Fibroblast of skin of right quadriceps (primary cell): ENCODE results near the gene ZNF512B.
"Not testable (repeated sequence)": the region's sequence is repeated elsewhere in the genome, so short reads cannot be mapped to it uniquely, and the experiment has no call there.

Source experiments
- DNase-seq: peaks from one replicate; pipeline ENCODE4 v3.0.0-alpha.2; 2013

Gene ZNF512B

GRCh38 chr20:63978319-63979228 lies 8.8 kb upstream of the ZNF512B start:
- DNase-seq: no peak

GRCh38 chr20:63977739-63978276 lies 8.1 kb upstream of the ZNF512B start:
- peak; percentile 53 for DNase-seq

DNA sequence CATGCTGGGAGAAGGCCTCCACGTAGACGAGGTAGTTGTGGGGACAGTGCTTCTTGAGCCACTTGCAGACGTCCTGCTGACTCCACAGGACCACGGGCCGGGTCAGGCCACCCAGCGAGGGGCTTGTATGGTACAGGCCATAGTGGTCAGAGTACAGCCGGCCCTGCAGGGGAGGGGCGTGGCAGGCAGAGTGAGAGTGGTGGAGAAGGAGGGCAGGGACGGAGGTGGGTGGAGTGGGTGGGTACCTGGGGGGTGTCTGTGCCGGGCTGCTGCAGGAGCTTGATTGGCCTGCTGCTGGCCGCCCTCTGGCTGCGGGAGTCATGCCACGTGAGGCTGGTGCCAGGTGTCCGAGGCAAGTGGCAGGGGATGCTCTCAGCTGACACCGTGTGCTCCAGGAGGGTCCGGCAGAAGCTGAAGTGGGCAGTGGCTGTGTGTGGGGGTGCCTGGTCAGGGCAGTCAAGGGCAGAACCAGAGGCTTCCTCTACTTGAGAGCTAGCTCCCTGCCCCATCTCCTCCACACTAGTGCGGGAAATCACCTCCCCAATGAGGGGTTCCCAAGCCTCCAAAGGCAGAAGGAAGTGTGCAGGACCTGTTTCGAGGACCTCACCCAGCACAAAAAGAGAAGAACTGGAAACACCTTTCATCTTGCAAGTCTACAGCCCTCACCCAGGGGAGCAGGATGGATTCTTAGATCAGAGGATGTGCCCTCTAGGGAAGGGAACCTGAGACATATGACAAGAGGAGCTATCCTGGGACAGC lies 7.4 kb upstream of the ZNF512B start:
- DNase-seq: no peak

GRCh38 chr20:63976511-63976910 lies 6.8 kb upstream of the ZNF512B start:
- DNase-seq: not testable (repeated sequence)

GRCh38 chr20:63974402-63975200 lies 4.9 kb upstream of the ZNF512B start:
- no peak for DNase-seq

DNA sequence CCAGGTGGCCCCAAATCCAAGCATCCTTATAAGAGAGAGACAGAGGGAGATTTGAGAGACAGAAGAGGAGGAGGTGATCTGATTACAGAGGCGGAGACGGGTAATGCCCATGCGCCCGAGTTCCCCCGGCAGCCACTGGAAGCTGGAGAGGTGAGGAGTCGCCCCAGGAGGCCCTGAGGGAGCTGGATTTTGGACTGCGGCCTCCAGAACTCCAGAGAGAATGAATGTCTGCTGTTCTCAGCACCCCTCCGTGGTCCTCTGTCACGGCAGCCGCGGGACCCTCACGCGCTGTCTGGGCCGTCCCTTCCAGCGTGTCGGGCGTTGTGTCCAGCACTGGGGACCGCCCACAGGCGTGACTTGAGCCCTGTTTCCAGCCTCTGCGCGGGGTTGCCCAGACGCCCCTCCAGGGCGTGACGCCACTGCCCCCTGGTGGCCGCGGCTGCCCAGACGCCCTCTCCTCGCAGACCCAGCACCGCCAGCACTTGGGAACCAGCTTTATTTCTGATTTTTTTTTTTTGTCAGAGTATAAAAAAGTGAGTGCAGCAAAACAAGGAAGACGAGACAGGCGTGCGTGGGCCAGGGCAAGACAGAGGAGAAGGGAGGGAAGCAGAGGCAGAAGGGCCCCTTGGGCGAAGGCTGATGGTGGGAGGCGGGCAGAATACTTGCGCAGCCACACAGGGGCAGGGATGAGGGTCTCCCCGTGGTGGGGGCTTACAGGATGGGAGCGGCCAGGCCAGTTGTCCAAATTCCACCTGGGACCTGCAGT lies 4.1 kb upstream of the ZNF512B start:
- DNase-seq: peak; percentile 72

DNA sequence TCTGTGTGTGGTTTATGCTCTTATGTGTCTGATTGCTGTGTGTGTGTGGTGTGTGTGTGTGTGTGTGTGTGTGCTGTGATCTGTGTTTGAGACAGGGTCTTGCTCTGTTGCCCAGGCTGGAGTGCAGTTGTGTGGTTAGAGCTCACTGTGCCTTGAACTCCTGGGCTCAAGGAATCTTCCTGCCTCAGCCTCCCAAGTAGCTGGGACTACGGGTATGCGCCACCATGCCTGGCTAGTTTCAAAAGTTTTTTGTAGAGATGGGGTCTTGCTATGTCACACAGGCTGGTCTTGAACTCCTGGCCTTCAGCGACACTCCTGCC lies 3.4 kb upstream of the ZNF512B start:
- DNase-seq: no peak

DNA sequence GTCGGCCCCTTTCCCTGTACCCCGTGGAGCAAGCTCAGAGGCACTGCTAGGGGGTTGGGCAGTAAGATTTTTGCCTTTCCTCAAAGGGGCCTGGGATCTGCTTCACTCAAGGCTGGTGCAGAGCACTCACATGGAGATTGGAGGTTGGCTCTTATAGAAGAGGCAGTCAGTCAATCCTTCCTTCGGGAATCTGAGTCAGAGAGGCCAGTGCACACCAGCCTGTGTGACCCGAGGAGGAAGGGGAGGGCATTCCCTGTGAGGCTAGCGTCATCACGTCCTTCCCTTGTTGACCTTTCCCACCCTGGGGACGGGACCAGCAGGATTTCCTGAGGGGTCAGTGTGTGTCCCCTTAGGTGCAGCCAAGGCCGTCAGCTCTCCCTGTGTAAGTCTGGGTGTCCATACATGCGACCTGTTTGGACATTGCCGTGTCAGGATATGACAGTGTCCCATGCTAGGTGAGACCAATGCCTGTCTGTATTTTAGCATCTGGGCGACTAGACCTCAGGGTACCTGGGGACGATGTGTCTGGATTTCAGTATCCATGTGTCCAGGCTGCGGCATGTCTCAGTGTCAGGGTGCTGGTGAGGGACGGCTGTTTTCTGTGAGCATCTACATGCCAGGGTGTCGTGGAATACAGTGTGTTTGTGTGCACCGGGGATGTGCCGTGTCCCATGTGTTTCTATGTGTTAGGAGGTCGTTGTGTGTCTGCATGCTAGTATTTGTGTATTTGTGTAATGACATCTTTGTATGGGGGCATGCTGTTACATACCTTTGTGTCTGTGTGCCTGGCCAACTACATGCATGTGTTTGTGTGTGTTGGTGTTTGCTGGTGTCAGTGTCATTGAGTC lies 2.8 kb upstream of the ZNF512B start:
- DNase-seq: no peak

- not testable (repeated sequence) for DNase-seq
Measured at GRCh38 chr20:63971960-63972311, 2.2 kb upstream of the ZNF512B start.

DNA sequence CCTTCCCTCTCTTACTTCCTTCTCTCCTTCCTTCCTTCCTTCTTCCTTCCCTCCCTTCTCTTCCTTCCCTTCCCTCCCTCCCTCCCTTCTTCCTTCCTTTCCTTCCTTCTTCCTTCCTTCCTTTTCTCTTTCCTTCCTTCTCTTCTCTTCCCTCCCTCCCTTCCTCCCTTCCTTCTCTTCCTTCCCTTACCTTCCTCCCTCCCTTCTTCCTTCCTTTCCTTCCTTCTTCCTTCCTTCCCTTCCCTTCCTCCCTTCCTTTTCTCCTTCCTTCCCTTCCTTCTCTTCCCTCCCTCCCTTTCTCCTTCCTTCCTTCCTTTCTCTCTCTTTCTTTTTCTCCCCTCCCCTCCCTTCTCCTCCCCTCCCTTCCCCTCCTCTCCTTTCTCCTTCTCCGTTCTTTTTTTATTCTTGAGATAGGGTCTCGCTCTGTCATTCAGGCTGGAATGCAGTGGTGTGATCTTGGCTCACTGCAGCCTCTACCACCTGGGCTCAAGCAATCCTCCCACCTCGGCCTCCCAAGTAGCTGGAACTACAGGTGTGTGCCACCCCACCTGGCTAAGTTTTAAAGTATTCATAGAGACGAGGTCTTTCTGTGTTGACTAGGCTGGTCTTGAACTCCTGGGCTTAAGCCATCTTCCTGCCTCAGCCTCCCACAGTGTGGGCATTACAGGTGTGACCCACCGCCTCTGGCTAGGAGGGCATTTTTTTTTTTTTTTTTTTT lies 1.1 kb upstream of the ZNF512B start:
- DNase-seq: no peak

- no peak for DNase-seq
Measured at GRCh38 chr20:63968928-63969760, 586 bp downstream of the ZNF512B start.

- no peak for DNase-seq
Measured at GRCh38 chr20:63968136-63968927, 1.4 kb downstream of the ZNF512B start.

DNA sequence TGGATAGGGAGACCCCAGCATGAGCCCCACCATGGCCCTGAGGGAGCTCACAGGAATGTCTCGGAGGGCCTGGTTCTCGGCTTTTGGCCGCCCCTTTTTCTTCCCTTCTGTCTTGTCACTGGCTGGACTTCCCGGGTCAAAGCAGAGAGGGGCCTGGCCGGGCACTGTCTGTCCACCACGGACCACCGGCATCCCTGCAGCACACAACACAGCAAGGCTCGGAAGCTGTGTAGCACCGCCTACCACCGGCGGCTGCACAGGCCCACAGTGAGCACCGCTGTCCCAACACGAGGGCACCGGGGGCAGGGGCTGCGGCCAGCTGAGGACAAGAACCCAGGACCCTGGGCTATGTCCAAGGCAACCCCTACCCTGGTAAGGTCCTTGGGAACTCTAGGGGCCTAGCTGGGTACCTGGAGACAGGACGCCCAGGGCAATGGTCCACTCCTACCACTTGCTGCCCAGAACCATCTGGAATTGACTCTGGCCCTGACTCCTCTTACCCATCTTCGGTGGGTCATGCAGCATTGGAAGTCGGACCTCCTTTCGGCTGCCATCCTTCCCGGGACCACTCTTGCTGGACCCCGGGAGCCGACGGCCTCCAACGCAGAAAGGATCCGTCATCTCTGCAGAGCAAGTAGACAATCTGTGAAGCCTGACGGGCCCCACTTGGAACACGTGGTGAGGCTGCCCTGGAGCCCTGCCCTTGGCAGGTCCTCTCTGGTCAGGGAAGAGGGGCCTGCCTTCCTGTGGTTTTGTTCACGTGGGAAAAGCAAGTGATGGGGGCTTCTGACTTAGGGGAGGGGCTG lies 2.2 kb downstream of the ZNF512B start:
- no peak for DNase-seq

GRCh38 chr20:63966944-63967322 lies 2.8 kb downstream of the ZNF512B start:
- no peak for DNase-seq

DNA sequence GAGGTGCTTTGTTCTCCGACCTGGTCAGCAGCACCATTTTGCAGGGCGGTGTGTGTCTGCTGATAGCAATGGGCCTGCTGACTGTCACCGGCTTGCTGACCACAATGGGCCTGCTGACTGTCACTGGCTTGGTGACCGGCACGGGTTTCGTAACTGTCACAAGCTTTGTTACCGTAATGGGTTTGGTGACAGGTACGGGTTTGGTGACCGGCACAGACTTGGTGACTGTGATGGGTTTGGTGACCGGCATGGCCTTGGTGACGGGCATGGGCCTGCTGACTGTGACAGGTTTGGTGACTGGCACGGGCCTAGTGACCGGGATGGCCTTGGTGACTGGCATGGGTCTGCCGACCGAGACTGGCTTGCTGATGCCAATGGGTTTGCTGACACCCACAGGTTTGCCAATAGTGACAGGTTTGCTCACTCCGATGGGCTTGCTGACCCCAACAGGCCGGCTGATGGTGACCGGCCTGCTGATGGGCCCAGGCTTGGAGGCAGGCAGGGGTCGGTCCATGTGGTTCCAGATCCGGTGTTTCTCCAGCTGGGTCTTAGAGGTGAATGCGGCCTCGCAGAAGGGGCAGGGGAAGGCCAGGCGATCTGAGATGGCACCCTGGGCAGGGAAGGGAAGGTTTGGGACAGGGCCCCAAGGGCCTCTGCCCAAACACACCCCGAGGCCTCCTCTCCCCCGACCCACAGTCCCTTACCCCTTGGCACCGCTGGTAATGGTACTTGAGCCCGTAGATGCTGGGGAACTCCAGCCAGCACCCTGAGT lies 3.4 kb downstream of the ZNF512B start:
- no peak for DNase-seq

DNA sequence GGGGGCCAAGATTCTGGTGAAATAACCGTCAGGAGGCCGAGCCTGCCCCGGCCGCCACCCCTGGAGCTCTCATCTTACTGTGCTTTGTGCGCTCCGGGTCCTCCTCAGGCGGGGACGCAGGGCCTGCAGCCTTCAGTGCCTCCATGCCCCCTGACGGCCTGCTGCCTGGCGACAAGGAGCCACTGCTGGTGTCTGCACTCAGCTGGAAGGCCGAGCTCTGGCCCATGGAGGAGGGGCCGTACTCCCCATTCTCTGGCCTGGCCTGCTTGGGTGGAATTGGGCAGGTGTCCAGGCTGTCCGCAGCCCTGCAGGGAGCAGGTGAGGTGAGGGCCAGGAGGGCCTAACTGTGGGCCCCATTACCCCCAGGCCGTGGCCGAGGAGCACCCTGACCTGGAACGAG lies 5.3 kb downstream of the ZNF512B start:
- DNase-seq: no peak

DNA sequence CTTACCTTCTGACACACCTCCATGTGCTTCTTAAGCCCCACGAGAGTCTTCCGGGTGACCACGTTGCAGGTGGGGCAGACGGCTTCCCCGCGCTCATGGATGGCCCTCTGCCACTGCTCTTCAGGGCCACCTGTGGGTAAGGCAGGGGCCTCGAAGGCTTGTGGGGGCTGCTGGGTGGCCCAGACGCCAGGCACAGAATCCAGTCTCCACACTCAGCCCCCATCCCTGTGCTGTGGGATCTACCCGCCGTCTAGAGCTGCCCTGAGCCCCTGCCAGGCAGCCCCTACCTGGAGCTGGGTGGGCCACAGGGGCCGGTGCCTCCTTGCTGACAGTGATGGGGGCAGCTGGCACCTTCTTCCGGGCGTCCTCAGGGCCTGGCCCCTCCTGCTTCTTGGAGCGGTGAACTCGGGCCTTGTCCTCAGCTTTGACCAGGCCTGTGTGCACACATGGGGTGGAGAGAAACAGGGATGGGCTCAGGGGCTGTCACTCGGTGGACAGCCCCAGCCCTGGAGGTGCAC lies 5.9 kb downstream of the ZNF512B start:
- DNase-seq: no peak
